Upper lobe of left lung (tissue), 4 donors: ENCODE measurements around the gene RGL1.

Experiments
- CTCF ChIP-seq, 6 experiments: fragments of 450-650 bp in 4 of 6; fragments of 200-600 bp in 2 of 6; sonication (generic) in 2 of 6; IDR thresholded peaks; one replicate each; pipeline ENCODE4 v1.5.1; 2016 to 2019; ENCODE audit warnings: antibody characterized with exemption in 6 of 6
- EP300 ChIP-seq, 4 donors: sonication (generic); formaldehyde crosslinking; IDR thresholded peaks; one replicate each; pipeline ENCODE4 v1.5.1; 2017; ENCODE audit warnings: antibody characterized with exemption in 4 of 4, control low read depth in 2 of 4
- POLR2A ChIP-seq, 4 donors: fragments of 450-650 bp; IDR thresholded peaks; one replicate each; pipeline ENCODE4 v1.5.1; 2016 to 2017; ENCODE audit warnings: antibody characterized with exemption in 4 of 4, mild to moderate bottlenecking in 2 of 4
- POLR2AphosphoS5 ChIP-seq, 2 donors: sonication (generic); formaldehyde crosslinking; IDR thresholded peaks; one replicate each; pipeline ENCODE4 v1.5.1; 2017; ENCODE audit warnings: antibody characterized with exemption in 2 of 2

GRCh38 chr1:183967914-183968313 lies 163.0 kb downstream of the RGL1 start:
- TF ChIP-seq CTCF (IDR thresholded peaks at IDR 0.05) (no peak), POLR2AphosphoS5 (IDR thresholded peaks at IDR 0.05) (no peak), POLR2A (IDR thresholded peaks at IDR 0.05) (no peak), EP300 (IDR thresholded peaks at IDR 0.05) (no peak)
